NCI-H1417 treated with DMSO at 0.1 percent for 48 hours (cell line): ENCODE measurements around the gene ZNF837.
"Not testable (repeated sequence)": the region's sequence is repeated elsewhere in the genome, so short reads cannot be mapped to it uniquely, and the experiment has no call there.

Source experiments
- DNase-seq: peaks from one replicate; lab custom pipeline; 2025; lab: John Stamatoyannopoulos, UW

Gene ZNF837

DNA sequence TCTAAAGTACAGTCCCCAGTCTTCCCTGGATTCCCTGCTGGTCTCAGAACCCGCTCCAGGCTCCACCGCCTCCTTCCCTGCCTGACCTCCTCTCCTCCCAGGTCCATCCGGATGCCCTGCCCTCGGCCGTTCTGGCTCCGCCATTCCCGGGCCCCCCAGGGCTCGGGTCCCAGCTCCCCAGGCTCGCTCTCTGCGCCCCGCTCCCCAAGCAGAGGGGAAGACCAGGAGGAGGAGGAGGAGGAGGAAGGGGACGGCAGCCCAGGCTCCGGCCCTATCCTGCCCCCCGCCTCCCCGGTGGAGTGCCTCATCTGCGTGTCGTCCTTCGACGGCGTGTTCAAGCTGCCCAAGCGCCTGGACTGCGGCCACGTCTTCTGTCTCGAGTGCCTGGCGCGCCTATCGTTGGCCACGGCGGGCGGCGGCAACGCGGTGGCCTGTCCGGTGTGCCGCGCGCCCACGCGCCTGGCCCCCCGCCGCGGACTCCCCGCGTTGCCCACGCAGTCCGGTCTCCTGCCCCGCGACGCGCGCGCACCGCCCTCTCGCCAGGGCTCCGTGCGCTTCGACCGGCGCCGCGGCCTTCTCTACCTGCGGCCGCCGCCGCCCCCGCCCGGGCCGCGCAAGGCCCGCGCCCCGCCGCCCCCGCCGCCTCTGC lies 15.3 kb upstream of the ZNF837 start:
- DNase-seq: no peak

DNA sequence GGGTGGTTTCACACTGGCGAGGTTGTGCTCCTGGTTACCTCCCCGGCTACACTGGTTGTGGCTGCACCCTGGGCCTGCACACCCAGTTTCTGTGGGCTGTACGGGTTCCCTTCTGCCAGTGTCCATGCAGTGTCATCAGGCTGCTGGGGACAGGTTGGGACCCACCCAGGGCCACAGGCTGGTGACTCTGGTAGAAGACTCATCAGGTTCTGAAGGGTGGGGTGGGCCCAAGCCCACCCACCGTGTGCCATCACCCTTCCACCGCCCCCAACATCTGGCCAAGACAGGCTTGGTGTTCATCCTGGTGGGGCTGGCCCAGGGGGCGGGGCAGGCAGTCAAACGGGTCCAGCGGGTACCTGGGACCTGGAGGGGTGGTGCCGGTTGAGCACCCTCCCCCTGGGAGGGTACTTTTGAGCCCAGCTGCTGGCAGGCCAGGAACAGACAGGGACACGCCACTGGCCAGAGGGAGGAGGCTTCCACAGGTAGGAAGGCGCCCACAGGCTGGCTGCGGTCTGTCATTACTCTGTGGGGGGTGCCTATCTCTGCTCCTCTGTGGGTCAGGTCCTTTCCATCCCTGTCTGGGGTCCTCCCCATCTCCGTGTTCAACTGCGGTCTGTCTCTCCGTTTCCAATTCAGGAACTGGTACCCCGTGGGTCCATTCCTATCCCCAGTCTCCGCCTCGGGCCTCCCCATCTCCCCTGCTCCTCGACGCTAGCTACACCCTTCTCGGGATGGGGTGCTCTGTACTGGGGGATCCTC lies 14.6 kb upstream of the ZNF837 start, which contains the start of gene RNF225:
Gene RNF225 (plus strand): TSS at position 437 of the 759 bp plus-strand sequence. CDS start 434 bp downstream, outside the sequence.
- no peak for DNase-seq

DNA sequence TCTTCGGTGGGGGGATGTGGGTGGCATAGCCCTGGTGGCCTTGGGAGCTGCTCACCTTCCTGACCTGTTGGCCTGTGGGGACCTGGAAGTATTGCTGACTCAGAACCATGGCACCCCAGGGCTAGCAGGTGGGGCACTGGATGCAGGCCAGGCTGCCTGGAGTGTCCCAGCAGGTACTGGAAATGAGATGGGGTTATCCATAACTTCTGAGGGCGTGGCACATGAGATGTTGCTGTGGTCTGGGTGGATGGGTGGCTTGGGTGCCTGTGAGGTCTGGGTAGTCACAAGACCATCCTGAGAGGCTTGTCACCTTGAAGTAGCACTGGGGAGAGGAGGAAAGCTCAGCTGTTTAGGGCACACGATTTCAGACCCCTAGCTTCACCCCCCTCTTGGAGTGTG lies 14.0 kb upstream of the ZNF837 start:
- no peak for DNase-seq

DNA sequence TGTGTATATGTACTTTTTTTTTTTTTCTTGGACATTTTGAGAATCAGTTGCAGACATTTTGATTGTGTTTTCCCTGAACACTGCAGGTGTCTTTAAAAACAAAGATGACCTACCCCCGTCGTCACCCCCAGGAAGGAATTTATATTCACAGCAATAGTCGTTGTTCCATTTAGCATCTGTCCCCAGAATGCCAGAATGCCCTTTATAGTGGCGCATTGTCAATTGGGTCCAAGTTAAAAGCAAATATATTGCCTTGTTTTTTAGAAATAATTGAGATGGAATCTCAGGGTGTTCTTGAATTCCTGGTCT lies 12.8 kb upstream of the ZNF837 start:
- no peak for DNase-seq

DNA sequence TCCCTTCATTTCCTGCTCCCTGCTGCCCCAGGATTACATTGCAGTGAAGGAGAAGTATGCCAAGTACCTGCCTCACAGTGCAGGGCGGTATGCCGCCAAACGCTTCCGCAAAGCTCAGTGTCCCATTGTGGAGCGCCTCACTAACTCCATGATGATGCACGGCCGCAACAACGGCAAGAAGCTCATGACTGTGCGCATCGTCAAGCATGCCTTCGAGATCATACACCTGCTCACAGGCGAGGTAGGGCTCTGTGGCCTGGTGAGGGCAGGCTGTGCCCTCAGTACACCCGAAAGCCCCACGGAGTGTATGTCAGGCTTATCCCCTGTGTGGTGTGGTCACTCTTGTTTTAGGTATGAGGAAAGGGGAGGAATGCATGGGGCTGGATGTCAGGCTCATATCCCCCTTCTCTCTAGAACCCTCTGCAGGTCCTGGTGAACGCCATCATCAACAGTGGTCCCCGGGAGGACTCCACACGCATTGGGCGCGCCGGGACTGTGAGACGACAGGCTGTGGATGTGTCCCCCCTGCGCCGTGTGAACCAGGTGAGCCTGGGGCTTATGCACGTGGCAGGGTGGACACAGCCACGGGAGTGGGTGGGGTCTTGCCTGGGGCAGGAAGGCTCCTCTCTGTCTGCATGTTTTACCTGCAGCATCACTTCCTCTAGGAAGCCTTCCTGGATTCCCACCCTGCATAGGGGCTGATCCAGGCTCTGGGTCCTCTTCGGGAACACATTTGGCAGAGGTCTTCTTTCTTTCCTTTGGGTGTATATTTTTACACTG lies 12.3 kb upstream of the ZNF837 start:
- no peak for DNase-seq

DNA sequence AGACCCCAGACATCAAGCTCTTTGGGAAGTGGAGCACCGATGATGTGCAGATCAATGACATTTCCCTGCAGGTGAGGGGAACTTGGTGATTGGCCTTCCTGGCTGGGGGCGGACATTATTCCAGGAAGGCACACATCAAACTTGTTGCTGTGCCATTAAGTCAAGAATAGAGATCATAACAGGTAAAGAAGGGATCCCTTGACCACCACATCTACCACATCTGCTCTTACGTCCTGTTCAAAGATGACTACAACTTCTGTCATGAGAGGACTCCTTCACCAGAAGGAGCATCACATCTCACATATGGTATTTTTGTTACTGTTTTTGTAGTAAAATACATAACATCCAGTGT lies 7.3 kb upstream of the ZNF837 start:
- no peak for DNase-seq

DNA sequence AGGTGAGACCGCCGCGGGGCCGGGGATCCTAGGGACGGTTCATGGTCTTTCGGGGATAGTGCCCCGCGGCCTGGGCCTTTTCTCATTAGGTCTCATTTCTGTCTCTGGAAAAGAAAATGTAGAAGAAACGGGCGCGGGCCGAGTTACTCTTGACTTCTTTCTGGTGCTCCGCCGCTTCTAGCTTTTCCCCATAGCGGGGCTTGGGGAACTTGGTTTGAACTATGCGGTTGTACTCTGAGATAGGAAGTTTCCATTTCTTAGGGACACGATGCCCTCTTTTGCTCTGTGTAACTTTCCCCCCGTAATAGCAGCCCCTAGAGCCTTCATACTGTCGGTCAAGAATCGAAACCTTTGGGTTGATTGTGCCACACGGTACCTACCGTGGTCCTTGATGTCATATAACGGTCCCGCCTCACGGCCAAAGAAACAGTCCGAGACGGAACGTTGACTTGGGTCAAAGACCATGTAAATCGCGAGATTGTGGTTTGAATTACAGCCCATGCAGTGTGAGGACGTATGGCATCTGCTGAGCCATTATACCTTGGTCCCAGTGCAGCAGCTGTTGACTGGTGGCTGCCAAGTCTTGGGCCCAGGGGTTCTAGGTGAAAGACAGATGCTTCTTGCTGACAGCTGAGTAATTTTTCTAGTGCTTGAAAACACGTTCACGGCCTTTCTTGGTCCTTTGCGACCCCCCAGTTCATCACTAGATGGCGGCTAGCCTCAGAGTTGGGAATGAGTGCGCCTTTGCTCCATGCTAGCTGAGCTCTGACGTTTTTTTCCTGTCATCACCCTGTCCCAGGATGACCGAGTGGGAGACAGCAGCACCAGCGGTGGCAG lies 6.7 kb upstream of the ZNF837 start:
- no peak for DNase-seq

DNA sequence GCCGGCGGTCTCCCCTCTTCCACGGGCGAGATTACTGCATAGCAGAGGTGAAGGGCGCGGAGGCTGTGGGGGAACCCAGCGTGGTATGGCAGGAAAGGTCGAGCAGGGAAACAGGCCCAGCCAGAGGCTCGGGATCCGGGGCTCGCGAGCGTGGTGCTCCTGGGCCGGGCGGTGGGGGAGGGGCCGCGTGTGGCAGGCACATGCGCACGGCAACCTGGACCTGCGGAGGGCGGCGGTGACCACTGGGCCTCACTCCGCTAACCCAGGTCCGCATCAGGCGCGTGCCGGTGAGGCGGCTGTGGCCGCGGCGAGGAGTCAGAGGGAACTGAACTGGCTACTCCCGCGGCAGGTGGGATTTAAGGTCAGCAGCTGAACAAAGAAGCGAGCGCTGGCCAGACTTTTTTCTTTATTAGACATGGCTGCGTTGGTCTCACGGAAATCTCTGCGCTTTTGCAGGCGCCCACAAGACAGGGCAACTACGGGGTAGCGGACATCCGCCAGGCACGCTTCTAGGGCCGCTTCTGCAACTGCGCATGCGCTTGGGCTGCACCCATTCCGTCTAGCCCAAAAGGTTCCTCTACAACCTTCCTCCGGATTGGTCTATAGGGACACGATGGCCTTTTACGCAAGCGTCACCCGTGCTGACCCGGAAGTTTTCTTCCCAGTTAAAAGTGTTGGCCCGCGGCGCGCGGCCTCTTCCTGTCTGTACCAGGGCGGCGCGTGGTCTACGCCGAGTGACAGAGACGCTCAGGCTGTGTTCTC lies 5.9 kb upstream of the ZNF837 start, which contains the start of gene RPS5:
Gene RPS5 (plus strand): TSS at position 694 of the 762 bp plus-strand sequence. CDS start 869 bp downstream, outside the sequence.
- DNase-seq: peak; percentile 83

DNA sequence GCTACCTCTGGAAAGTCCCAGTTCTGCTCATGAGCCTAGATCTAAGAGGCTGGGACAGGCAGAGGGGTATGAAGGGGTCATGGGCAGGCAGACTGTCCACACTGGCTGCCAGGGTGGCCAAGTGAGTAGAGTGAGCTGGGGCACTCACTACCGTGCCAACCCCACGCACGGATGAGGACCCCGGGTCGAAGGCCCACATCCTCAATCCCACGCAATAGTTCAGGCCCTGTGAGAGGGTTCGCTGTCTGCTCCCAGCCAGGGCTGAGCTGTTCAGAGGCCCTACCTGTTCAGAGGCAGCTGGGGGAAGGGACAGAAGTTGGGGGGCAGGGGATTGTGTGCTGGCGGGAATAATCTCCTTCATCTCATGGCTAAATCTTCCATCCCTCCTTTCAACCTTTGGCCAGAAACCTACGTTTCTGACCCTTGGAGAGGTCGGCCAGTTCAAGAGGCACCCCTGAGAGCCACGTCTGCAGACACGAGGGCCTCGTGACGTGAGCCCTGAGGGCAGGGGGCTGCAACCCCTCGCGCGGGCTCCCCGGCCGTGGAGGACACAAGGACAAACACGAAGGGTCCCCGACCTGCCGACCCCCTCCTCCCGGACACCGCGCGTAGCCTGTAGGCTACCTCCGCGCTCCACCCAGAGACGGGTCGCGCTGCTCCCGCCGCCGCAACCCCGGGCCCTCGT lies 5.2 kb upstream of the ZNF837 start:
- DNase-seq: no peak

DNA sequence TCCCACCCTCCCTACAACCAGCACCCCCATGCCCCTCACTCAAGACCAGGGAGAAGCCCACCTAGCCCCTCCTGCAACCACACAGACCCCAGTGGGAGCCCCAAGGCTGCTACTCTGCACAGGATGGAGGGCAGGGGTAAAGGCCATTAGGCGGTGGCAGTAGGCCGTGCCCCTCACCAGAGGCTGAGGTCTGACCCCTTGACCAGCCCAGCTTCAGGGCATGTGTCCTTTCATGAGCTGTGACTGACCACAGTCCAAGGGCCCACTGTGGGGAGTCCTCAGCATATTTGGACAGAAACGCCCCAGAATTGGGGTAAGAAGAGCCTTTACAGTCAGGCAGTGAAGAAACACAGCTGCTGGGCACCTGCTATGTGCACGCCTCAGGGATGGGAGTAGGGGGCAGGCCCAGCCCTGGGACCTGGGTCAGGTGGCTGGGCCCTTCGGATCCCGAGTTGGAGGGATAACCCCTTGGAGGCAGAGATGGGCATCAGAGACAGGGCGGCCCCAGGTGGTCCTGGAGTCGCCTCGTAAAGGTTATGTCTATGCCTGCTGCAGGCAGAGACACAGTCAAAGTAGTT lies 4.6 kb upstream of the ZNF837 start:
- DNase-seq: no peak

DNA sequence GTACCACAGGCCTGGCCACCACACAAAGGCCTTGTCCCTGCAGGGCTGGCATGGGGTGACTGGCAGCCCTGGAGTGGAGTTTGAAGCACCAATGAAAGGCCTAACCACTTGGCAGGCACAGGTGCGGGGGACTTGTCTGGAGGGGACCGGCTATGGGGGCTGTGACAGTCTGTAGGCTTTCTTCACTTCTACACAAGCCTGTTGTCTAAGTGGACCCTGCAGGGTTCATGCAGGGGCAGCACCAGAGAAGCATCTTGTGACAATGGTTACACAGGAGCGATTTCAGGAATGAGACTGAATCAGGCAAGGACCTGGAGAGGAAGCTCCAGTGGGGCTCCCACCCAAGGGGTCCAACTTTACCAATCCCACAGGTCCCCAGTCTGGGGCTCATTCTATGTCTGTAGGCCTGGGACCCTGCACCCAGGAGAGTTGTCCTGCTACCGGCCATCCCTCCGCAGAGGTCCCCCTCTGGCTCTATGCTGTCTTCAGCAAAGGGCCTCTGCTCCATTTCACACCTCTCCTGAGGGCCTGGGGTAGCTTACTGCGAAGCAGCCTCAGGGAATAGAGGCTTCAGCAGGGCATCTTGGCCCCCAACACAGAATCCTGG lies 2.3 kb upstream of the ZNF837 start:
- DNase-seq: no peak

DNA sequence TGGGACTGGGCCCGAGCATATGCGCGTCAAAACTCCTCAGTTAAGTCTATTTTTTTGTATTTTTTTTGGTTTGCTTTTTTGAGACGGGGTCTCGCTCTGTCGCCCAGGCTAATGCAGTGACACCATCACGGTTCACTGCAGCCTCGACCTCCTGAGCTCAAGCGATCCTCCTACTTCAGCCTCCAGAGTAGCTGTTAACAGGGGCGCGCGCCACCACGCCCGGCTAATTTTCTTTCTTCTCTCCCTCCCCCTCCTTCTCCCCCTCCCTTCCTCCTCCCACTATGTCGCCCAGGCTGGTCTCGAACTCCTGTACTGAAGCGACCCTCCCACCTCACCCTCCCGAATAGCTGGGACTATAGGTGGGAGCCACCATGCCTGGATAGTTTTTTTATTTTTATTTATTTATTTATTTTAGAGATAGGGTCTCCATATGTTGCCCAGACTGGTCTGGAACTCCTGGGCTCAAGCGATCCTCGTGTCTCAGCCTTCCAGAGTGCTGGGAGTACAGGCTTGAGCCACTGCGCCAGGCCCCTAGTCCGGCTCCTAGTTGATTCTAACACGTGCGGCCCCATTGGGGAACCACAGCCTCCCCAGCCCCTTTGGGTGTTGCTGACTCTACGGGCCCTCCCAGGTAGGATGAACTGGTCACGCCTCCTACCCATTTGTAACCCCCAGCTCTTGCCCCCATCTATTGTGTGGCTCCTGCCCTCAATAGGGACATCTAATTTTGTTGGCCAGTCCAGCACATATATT lies 806 bp upstream of the ZNF837 start:
- no peak for DNase-seq

DNA sequence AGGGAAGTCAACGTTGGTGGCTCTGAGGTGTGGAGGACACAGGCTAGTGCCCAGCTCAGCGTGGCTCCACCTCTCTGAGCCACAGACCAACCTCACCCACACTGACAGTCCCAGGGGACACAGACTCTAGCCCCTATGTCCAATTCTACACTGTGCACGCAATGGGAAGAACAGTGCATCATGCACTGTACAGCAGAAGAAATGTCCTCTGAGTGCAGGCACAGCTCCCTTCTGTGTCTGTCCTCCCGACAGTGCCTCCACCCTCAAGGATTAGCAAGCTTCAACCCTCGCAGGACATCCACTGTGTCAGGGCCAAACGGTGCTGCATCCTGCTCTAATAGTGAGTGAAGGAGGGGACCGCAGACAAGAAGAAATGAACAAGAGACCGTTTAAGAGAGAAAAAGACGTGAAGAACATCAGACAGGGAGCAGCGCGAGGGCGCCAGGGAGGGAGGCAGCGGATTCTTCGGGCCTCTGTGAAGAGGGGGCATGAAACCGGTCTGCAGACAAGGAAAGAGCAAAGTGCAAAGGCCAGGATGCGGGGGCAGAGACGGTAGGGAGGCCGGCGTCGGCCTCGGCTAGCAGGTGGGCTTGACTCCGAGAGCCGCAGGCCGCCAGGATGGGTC lies 681 bp downstream of the ZNF837 start:
- DNase-seq: no peak

DNA sequence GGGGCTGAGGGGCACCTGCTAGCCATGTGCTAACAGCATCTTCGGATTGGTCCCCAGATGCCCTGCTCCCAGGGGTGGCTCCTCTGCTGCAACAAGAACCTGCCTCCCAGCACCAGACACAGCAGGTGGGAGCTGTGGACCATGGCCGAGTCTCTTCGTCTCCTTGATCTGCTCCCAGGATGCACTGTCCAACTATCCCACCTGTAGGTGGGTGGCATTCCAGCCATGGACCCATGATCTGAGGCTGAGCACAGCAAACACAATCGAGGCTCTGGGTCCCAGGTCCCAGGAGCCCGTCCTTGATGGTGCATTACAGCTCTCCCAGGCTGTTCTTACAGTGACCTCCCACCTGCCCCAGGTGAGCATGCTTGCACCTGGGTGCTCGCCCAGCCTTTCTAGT lies 1.6 kb downstream of the ZNF837 start:
- no peak for DNase-seq

DNA sequence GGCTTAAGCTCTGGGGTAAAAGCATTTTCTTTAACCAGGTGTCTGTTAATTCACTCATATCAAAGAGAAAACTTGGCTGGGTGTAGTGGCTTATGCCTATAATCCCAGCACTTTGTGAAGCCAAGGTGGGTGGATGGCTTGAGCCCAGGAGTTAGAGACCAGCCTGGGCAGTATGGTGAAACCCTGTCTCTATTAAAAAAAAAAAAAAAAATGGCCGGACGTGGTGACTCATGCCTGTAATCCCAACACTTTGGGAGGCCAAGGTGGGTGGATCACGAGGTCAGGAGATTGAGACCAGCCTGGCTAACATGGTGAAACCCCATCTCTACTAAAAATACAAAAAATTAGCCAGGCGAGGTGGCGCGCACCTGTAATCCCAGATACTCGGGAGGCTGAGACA lies 4.1 kb downstream of the ZNF837 start:
- not testable (repeated sequence) for DNase-seq

DNA sequence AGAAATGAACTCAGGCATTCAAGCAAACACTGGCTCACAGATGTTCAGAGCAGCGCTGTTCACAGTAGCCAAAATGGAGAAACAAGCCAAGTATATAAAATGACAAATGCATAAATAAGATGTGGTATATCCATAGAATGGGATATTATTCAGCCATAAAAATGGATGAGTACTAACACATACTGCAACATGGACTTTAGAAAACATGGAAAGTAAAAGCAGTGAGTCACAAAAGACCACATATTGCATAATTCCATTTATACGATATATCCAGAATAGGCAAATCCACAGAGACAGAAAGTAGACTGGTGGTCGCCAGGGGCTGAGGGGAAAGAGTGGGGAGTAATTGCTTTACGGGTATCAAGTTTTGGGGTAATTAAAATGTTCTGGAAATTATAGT lies 6.6 kb downstream of the ZNF837 start:
- no peak for DNase-seq

DNA sequence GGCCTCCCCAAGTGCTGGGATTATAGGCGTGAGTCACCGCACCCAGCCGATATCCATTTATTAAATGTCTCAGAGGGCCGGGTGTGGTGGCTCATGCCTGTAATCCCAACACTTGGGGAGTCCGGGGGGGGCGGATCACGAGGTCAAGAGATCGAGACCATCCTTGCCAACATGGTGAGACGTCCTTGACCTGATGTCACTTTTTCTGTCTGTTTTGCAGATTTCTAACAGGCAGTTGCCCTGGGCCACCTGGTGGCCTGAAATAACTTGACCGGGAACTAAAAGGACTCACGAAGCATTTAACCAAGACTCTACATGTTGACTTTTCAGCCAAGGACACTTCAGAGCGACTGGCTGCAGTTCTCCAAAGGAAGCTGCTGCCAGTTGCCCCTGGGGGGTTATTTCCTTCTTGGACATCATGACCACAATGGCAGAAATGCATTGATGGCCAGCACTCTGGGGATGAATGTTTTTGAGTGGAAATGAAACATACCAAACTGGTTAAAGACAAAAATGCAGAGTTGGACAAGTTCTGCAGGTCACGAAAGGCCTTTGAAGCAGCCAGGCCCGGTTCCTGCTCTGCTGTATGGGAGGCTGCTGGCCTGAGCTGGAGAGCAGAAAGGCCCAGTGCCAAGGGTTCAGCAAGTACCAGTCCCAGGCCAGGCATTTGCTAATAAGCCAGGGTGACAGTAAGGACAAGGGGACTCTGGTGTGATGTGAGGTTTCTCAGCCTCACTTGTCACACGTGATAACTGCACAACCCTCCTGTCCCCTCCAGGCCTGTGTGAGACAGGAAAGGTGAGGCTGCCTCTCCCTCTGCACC lies 8.3 kb downstream of the ZNF837 start:
- no peak for DNase-seq
